H1 (cell line): ENCODE results near the gene LTBR. TPM values are rescaled to one million over a fixed set of nuclear protein-coding genes. Genes with fewer than 3 reads are reported as not detected.

ENCODE experiments used
- CHD7 ChIP-seq: fragments of 300-600 bp; sonication (generic); IDR thresholded peaks from 2 replicates; pipeline ENCODE4 v1.7.1; 2012; ENCODE audit warnings: low read length, moderate library complexity, mild to moderate bottlenecking, inconsistent platforms; ENCODE audit not compliant: insufficient replicate concordance
- PHF8 ChIP-seq: fragments of 200-600 bp; sonication (generic); conservative IDR thresholded peaks from 2 replicates; pipeline ENCODE4 v1.7.1; 2012; ENCODE audit warnings: low read depth, mild to moderate bottlenecking, inconsistent platforms, low read length, moderate library complexity
- polyA plus RNA-seq, 7 experiments: library from polyadenylated mRNA; depleted of rRNA in 3 of 7; stranded (reverse) in 5 of 7; unstranded in 2 of 7; fragments of >200 nt in 5 of 7; fragments of 200-250 nt in 2 of 7; gene quantifications; 1 replicate in 5 of 7; 2 replicates in 1 of 7; 4 replicates in 1 of 7; pipeline versions ENCODE4 v1.2.1 to v1.2.3, GENCODE V29; 2011 to 2013; ENCODE audit warnings: missing spikeins in 2 of 7, mixed read lengths in 2 of 7
- total RNA-seq: library from RNA; stranded (reverse); fragmentation: NEBNext Ultra II Directional; extraction: Animal tissue kit (Norgen Biotek cat#: 25700); gene quantifications from 2 replicates; pipeline ENCODE4 v1.2.1, GENCODE V29; 2021

The LTBR gene
- total and polyA plus RNA-seq, 2 of the 8 experiments (the other 6 are each of a cell fraction or from before 2014, with no cell fraction given) = 5.1 to 6.3 TPM

DNA sequence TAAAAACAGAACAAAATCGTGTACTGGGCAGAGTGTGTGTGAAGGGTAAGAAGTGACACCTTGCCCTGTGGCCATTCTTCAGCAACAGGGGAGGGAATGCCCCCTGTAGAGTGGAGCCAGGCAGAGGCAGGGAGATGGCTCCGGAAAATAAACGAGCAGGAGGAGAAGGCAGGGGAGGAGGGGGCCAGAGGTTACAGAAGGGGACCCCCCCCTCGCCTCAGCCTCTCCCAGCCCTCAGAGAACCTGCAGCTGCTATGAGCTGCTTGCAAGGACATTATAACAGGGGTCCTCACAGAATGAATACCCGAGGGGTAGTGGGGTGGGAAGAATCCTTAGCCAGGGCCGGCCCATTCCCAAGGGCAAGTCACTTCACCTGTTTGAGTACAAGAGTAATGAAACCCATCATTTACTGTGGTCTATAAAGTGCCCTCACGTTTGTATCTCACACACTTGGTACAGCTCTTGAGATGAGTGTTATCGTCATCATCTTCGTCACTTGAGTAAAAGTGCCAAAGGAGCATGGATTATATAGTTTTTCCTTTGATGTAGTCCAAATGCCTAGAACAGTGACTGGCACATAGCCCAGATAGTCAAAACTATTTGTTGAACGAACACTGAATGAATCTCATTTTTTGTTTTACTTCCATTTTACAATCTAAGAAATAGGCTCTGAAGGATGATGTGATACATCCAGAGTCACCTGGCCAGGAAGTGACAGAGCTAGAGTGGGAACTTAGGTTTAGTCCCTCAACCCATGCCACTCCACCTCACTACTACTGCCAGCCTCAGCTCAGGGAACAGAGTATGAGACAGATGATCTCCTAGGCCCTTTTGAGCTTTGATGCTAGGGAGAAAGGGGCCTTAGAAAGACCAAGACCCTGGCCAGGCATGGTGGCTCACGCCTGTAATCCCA is 23.1 kb upstream of the LTBR start (continued):
- TF ChIP-seq CHD7 (no peak), PHF8 (no peak)
